GM18498 (cell line): ENCODE measurements around the gene HYLS1.

Source experiments
- ATAC-seq: cut with Tn5 transposase; IDR thresholded peaks from one replicate; pipeline ENCODE4 v1.9.1; 2021; ENCODE audit warnings: mild to moderate bottlenecking, moderate library complexity; ENCODE audit not compliant: unreplicated experiment

Gene HYLS1

DNA sequence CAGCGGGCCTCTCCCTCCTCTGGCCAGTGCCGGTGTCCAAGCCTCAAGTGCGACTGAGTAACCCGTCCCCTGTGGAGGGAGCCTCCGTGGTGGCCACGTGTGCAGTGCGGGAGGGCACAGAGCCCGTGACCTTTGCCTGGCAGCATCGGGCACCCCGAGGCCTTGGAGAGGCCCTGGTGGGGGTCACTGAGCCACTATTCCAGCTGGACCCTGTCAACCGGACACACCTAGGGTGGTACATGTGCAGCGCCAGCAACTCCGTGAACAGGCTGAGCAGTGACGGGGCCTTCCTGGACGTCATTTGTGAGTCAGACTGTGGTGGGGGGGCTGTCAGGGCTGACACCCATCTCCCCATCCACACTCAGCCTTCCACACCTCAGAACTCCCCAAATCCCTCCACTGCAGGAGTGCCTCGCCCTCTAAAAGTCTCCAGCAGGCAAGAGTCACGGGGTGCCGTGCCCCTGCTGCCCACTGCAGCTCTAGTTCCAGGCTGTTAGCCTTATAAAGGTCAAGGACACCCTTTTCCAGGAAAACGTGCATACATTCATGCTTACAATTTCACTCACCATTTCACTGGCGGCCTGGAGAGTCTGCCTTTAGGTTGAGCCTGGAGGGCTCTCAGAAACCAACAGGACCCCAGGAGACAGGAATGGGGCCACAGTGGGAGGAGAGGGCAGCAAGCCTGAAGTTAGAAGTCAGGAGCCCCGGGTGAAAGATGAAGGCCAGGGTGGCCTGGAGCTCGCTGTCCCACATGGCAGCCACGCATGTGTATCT is 61.0 kb downstream of the HYLS1 start:
- ATAC-seq: no peak

DNA sequence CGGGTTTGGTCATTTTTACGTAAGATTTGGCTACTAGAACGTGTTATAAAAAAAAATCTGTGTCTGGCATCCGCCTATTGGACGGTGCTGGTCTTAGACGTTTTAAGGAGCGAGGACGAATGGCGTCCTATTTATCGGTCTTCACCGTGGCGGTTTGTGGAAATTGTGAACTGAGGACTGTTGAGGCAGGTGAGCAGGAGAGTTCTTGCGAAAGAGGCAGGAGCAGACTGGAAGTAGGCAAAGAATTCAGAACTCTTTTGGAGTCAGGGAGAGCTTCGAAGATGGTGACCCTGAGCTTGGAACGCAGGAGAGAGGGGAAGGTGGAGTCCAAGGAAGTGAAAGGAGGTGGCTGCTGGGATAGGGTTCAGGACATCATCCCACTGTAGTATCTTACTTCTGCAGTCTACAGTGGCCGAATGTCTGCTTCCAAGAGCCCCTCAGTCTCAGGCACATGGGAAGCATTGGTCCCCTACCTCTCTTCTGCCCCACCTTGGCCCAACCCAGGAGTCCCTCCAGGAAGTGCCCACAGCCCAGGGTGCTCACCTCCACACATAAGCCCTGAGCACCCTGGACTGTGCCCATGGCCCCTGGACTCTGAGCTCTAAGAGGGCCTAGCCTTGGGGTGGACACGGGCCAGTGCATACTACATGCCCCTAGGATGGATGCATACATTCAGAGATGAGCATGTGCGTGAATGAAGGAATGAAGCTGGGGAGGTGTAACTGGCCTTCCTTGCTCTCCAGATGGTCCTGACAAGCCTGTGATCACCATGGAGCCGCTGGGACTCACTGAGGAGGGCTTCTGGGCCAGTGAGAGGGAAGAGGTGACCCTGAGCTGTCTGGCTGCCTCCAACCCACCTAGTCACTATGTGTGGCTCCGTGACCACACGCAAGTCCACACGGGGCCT is 62.1 kb downstream of the HYLS1 start:
- no peak for ATAC-seq

DNA sequence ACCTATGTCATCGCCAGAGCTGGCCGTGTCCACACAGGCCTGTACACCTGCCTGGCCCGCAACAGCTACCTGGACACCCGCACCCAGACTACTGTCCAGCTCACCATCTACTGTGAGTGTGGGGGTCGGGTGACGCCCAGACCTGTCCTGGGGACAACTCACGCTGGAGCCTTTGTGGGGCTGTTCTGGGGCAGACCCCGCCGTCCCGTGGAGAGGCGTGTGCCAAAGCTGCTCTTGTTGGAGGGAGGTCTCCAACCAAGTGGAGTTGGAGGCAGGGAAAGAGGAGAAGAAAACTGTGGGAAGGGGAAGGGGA is 62.7 kb downstream of the HYLS1 start:
- no peak for ATAC-seq
